GM19328 (cell line): Measurements from ENCODE around the gene FAM131A.
A peak's percentile ranks its signal among the peaks of the same experiment; 100 is the strongest.

Source experiments
- ATAC-seq: cut with Tn5 transposase; IDR thresholded peaks from one replicate; pipeline ENCODE4 v1.9.1; 2021; ENCODE audit warnings: mild to moderate bottlenecking, moderate library complexity; ENCODE audit not compliant: unreplicated experiment

Gene FAM131A

DNA sequence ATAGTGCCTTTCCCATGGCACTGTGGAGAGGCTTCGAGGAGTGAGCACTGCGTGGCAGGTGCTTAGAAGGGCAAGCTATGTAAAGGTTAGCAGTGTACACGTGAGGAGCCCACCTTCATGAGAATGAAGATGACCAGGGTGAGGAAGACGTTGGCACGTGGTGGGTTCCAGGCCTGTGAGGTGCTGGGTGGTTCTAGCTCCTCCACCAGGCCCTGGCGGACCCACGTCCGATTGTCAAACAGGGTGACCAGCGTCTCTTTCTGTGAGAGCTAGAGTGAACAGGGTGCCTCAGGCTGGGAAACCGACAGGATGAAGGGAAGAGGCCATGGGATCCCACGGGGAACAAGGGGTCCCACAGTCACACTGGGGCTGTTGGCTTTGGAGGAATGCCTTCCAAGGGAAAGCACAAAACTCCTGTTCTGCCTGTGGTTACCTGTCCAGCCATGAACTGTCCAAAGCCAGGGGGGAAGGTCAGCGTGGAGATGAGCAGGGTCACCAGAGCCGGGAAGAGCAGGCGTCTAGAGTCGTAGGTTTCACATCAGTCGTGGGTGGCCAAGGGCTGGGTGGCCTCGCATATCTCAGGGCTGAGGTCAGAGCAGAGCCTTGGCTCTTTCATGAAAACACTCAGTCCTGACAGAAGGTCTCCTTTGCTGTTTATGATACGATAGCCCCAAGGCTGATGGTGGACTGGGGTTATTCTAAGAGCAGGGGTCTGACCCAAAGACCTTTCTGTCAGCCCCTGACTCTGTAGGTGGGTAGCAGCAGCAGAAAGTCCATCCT lies 18.1 kb downstream of the FAM131A start:
- no peak for ATAC-seq

- ATAC-seq: no peak
These were observed 20.1 kb downstream of the FAM131A start for GRCh38 chr3:184357248-184358123.

GRCh38 chr3:184358124-184358767 lies 20.8 kb downstream of the FAM131A start:
- ATAC-seq: no peak

GRCh38 chr3:184358921-184359350 lies 21.5 kb downstream of the FAM131A start:
- ATAC-seq: no peak

DNA sequence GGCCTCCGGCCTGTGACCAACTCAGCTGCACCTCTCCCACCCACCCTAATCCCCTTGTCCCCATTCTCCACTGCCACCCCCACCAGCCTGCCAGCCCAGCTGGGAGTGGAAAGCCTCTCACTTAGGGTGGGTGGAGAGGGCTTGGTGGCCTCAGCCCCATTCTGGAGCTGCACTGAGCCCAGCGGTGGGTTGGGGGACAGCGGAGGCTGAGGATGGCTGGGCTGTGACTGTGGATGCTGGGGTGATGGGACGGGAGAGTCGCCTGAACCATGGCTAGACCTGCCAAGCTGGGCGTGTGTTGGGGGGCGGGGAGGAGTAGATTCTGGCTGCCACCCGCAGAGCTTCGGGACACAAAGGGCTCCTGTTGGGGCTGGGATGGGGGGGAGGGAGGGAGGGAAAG lies 22.2 kb downstream of the FAM131A start:
- ATAC-seq: no peak

DNA sequence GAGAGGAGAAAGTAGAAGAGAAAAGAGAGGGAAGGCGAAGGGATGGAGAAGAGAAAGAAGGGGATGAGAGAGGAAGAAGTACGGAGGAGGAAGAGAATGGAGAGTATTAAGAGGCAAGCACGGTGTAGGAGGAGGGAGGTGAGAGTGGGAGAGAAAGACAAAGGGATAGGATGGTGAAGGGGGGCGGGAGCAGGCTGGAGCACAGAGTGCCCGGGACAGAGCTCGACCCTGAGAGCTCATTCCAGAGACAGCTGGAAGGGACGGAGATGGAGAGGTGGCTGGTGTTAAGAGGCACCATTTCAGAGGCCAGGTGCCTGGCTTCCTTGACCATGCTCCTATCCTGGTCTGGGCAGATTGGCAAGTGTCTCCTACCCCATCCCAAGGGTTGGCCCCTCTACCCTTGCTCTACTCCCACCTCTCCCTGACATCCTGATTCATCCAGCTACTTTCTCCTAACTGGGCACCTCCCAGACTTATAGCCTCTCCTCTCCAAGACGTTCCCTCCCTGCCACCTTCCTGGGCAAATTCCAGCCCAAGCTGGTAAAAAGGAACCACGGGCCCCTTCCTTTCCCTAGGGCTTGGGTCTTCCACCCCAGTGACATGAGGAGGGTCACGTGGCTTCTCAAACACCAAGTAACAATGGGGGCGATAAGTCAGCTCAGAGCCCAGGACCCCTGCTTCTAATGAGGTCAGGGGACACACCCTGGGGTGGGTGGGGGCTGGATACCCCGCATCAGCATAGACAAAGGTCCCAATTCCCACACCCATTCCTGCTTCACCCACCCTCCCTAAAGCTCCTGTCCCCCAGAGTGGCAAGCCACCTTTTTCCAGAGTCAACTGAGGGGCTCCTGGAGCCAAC lies 22.9 kb downstream of the FAM131A start:
- ATAC-seq: no peak

DNA sequence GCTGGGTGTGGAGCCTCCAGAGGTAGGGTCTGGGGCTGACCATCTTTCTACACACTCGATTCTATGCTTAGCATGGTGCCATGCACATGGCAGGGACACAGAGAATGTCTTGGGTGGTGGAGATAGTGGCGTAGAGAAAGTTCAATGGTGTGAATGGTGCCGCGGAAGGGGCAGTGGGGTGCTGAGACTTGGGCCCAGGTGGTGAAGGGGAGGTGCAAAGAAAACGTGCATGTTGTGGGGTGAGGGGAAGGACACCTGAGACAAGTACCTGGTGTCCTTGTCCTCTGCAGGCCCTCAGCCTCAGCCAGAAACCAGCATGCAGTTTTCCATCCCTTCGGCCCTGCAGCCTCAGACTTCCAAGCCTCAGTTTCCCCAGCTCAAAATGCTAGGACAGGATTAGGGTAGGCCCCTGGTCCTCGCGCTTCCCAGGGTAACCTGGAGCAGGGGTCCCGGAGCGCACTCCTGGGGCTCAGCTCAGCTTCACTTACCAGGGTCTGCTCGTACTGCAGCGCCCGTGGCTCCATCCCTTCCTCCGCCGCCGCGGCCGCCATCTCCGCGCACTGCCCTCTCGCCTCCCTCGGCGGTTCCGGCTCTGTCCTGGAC lies 23.6 kb downstream of the FAM131A start:
- peak; percentile 4 for ATAC-seq

GRCh38 chr3:184361532-184361931 lies 24.1 kb downstream of the FAM131A start, which contains the start of the genes CLCN2 and POLR2H:
Gene CLCN2 (minus strand): TSS chr3:184361605. CDS start chr3:184361479, 126 bp downstream.
Gene POLR2H (plus strand): TSS chr3:184361710. CDS start chr3:184363493, 1,783 bp downstream.
- peak; percentile 33 for ATAC-seq

DNA sequence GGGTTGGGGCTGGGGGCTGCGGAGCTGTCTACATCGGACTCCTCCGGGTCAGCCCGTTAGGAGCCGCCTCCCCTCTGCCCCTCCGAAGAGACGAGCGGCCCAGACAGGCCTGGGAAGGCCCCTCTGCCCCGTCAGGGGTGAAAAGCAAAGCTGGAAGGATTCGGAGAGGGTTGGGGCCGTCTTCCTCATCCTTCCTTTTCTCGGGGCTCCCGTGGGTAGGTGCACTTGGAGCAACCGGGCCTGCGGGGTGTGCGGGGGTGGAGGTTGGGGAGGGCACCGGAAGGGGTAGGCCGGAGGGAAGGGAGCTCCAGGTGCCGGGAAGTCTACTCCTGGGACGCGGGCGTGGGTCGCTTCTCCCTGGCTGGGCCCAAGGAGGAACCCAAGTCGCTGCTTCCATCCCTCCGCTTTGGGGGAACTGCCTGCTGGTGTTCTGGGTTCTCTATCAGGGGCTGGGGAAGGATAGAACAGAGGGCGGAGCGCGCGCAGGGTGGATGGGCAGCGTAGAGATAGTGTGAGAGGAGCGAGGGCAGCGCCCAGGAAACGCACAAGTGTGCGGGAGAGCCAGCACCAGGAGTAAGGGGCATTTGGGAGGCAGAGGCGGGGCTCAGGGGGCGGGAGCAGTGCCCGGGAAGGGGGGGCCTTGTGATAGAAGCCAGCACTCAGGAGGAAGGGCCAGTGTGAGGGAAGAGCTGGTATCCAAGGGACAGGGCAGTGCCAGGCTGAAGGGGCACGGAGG lies 24.7 kb downstream of the FAM131A start:
- no peak for ATAC-seq

GRCh38 chr3:184362668-184363546 lies 25.5 kb downstream of the FAM131A start:
- peak; percentile 79 for ATAC-seq

GRCh38 chr3:184366619-184367289 lies 29.4 kb downstream of the FAM131A start:
- ATAC-seq: no peak

DNA sequence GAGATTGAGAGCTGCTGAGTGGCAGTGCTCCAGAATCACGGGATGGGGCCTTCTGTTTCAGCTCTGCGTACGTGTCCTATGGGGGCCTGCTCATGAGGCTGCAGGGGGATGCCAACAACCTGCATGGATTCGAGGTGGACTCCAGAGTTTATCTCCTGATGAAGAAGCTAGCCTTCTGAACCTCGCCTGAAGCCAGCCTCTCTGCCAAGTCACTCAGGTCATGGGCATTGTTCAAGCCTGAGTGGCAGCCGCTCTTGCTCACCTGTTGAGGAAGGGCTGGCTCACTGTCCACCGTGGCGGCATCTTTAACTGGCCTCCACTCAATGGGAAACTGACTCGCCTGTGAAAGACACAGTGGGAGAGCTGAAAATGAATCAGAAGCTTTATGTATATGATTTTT lies 30.7 kb downstream of the FAM131A start:
- no peak for ATAC-seq

DNA sequence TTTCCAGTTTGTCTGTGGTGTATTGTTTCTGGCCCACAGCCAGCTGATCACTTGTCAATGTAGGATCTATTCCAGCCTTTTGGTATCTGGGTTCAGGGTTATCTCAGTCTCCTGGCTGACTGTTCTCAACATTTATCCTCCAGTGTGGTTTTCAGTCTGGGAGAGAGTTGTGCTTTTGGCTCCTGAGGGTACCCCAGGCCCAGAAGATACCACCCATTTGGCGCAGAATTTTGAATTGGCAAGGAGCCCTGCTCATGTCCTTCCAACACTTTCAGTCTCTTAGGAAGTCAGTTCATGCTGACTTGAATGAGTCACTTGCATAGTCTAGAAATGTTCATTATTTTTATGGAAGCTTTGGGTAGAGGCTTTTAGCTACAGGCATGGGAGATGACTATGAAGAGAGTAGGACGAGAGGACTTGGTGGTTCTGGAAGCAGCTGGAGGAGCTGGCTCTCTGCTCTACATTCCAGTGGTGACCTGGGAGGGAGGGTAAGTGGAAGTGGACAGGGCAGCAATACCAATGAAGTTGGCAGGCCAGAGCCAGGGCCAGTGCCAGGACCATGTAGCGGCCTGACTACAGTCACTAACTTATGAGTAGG lies 31.3 kb downstream of the FAM131A start:
- ATAC-seq: no peak

DNA sequence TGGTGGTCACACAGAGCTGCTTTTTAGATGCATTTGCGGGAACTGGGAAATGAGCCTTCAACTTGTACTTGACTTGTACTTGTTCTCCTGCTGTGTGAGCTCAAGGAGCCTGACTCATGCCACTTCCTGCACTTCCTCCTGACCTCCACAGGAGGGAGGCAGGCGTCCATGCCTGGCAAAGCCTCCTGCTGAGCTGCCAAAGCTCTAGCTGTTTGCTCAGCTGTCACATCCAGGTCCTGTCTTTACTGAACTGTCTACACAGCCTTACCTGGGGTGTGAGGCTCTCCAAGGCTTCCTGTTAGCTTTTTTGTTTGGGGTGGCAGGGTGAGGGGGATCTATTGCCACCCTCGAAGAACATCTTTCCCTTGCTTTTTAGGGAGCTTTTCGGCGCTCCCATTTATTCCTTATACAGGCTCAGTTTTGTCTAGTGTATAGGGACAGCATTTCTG lies 34.2 kb downstream of the FAM131A start:
- peak; percentile 53 for ATAC-seq

DNA sequence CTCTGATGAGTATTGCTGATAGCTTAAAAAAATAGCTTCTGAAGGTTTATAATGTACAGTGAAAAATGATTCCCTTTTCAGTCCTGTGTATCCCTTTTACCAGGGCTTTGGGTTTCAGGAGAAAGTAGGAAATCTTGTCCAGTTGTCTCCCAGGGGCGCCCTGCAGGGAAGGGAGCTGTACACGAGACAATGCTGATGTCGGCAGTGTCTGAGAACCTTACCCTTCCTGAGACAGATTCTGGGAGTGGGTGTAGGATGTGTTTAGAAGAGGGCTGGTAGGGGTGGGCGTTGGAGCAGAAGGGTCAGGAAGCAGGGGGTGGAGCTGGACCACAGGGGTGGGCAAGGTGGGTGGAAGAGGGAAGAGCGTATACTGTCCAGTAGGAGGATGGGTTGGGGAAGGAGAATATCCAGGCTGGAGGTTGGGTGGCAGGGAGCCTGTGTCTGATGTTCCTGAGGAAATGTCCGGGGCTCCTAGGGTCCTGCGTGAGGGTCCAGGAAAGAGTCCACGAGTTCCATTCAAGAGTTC lies 35.0 kb downstream of the FAM131A start:
- ATAC-seq: no peak

DNA sequence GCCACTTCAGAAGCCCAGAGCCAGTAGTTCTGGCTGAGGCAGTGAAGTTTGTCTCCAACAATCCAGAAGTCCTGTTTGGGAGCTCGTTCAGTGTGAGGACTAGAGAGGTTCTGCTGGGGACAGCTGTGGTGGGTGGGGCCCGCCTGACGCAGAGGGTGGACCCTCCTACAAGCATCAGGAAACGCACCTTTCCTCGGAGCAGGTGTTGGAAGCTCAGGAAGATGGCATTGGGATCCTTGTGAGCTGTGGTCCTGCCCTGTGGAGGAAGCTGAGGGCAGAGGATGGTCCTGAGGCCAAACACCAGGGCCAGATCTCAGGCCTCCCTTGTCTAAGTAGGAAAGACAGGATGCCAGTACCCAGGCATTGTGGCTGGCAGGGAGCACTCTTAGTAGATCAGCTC lies 35.5 kb downstream of the FAM131A start:
- ATAC-seq: no peak

DNA sequence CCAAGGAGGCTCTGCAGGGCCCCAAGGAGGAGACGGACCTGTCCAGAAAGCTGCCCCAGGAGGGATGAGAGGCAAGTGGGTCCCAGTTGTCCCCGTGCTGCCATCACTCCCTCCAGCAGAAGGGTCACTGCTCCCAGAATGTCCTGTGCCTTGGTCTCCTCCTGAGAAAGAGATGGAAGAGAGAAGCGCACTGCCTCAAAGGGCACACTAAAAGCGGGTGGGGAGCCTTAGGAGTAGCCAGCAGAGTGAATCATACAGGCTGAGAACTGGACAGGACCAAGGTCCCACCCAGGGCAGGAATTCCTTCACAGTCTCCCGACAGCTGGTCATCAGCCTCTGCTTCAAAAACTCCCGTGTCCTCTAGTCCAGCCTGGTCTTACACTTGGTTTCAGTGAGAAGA lies 36.0 kb downstream of the FAM131A start:
- ATAC-seq: no peak
